ENCODE measurements around the gene KCTD13.
"Not testable (repeated sequence)": the region's sequence is repeated elsewhere in the genome, so short reads cannot be mapped to it uniquely, and the experiment has no call there.

Gene KCTD13

DNA sequence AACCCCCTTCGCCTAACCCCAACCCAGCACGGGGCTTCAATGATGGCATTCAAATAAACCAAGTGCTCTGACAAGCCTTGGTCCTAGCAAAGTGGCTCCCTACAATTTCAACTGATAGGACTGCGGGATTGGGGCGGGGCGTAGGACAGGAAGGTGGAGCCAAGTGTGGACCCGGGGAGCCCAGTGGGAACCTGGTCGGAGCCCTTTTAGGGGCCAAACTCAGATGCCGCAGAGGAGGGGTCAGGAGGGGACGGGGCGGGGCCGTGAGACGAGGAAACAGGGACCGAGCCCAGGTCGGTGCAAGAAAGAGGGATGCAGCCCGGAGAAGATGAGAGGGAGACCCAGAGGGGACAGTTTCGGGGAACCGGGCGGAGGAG, 49.8 kb downstream of the KCTD13 start:
- no peak for DNase-seq (ENCODE audit: low spot score)
- TF ChIP-seq CTCF (IDR thresholded peaks at IDR 0.05; ENCODE audit: extremely low read depth, missing control alignments): no peak

DNA sequence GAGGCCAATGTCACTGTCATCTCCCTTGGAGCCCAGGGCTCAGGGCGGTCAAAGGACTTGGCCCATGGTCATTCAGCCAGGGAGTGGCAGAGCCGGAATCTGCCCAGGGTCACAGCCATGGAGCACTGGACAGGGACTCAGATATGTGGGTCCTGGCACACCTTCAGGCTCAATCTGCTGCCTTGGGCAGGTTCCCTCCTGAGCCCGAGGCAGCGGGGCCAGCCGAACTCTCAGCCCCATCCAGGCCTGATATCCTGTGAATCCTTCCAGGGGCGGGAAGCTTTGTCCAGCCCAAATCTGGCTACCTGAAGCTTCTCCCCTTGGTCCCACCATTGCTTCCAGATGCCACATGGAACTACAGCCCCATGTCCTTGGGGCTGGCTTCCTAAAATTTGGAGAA, 50.8 kb downstream of the KCTD13 start:
- TF ChIP-seq CTCF (IDR thresholded peaks at IDR 0.05; ENCODE audit: extremely low read depth, missing control alignments): no peak
- DNase-seq (ENCODE audit: low spot score): no peak

GRCh38 chr16:29873319-29873718, 52.7 kb downstream of the KCTD13 start:
- DNase-seq (ENCODE audit: low spot score): no peak
- no peak for TF ChIP-seq CTCF (IDR thresholded peaks at IDR 0.05; ENCODE audit: extremely low read depth, missing control alignments)

GRCh38 chr16:29871822-29872546, 54.0 kb downstream of the KCTD13 start:
- DNase-seq (ENCODE audit: low spot score): no peak
- no peak for TF ChIP-seq CTCF (IDR thresholded peaks at IDR 0.05; ENCODE audit: extremely low read depth, missing control alignments)

GRCh38 chr16:29869067-29869466, 57.0 kb downstream of the KCTD13 start:
- not testable (repeated sequence) for DNase-seq (ENCODE audit: low spot score)

DNA sequence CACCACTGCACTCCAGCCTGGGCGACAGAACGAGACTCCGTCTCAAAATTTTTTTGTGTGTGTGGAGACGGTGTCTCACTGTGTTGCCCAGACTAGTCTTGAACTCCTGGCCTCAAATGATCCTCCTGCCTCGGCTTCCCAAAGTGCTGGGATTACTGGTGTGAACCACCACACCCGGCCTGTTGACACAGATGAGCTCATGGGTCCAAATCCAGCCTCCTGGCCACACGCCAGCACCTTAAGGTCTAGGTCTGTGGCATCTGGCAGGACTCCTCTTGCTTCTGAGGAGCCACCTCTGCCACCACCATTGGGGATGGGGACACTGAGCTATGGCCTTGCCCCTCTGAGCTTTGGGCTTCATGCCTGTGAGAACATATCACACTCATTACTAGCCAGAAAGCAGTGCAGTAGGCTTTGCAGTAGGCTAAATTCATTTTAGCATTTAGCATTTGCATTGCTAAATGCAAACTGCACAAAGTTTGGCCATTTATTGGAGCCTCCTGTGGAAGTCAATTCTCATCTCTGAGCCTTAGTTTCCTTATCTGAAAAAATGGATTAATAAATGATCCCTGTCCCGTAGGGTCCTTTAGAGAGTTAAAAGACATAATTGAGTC, 57.5 kb downstream of the KCTD13 start:
- no peak for DNase-seq (ENCODE audit: low spot score)
- TF ChIP-seq CTCF (IDR thresholded peaks at IDR 0.05; ENCODE audit: extremely low read depth, missing control alignments): no peak

GRCh38 chr16:29864205-29864604, 61.8 kb downstream of the KCTD13 start:
- TF ChIP-seq CTCF (IDR thresholded peaks at IDR 0.05; ENCODE audit: extremely low read depth, missing control alignments): no peak
- no peak for DNase-seq (ENCODE audit: low spot score)

GRCh38 chr16:29863669-29863984, 62.4 kb downstream of the KCTD13 start:
- TF ChIP-seq CTCF (IDR thresholded peaks at IDR 0.05; ENCODE audit: extremely low read depth, missing control alignments): no peak
- no peak for DNase-seq (ENCODE audit: low spot score)
